SU-DHL-6 (cell line): ENCODE measurements around the gene C1D.

Source experiments
- H2AFZ ChIP-seq: fragments of 200-600 bp; sonication (generic); 2 replicates; pipeline ENCODE4 v1.6.1; 2014; ENCODE audit warnings: low read depth, mild to moderate bottlenecking, moderate library complexity, mixed read lengths, antibody characterized with exemption, low read length; ENCODE audit not compliant: severe bottlenecking
- H3F3A ChIP-seq: fragments of 200-600 bp; shearing (Covaris generic); 2 replicates; pipeline ENCODE4 v1.6.0; 2016; ENCODE audit warnings: antibody characterized with exemption, mild to moderate bottlenecking; ENCODE audit not compliant: insufficient read depth
- H3K27ac ChIP-seq: fragments of 200-600 bp; sonication (generic); 2 replicates; pipeline ENCODE4 v1.5.1; 2016; ENCODE audit warnings: low read depth, mild to moderate bottlenecking, low read length, moderate library complexity, mixed read lengths
- H3K27me3 ChIP-seq: fragments of 200-600 bp; sonication (generic), shearing (Covaris generic); 2 replicates; pipeline ENCODE4 v1.6.0; 2014; ENCODE audit warnings: mild to moderate bottlenecking, low read length
- H3K36me3 ChIP-seq: fragments of 200-600 bp; sonication (generic); 2 replicates; pipeline ENCODE4 v1.6.1; 2014; ENCODE audit warnings: mild to moderate bottlenecking, low read length, mixed read lengths
- H3K4me2 ChIP-seq: fragments of 300-600, 200-600 bp; shearing (Covaris generic), sonication (generic); 2 replicates; pipeline ENCODE4 v1.6.0; 2014; ENCODE audit warnings: low read length, low read depth, mild to moderate bottlenecking; ENCODE audit not compliant: poor library complexity, severe bottlenecking
- H3K4me3 ChIP-seq: fragments of 200-600 bp; sonication (generic); 2 replicates; pipeline ENCODE4 v1.5.1; 2014; ENCODE audit warnings: antibody characterized with exemption, low read length, mild to moderate bottlenecking, mixed read lengths; ENCODE audit not compliant: insufficient read depth, poor library complexity, severe bottlenecking
- H3K79me2 ChIP-seq: fragments of 200-600 bp; sonication (generic); 2 replicates; pipeline ENCODE4 v1.6.1; 2014; ENCODE audit warnings: mild to moderate bottlenecking, low read length, moderate library complexity; ENCODE audit not compliant: insufficient read depth
- H3K9ac ChIP-seq: fragments of 200-600 bp; sonication (generic); 2 replicates; pipeline ENCODE4 v1.7.0; 2014; ENCODE audit warnings: mild to moderate bottlenecking, low read length
- H3K9me2 ChIP-seq: fragments of 200-600 bp; sonication (generic); replicated peaks from 2 replicates; pipeline ENCODE4 v1.6.1; 2014; ENCODE audit warnings: low read length; ENCODE audit not compliant: insufficient read depth
- H3K9me3 ChIP-seq: fragments of 200-600 bp; sonication (generic); 2 replicates; pipeline ENCODE4 v1.6.1; 2014; ENCODE audit warnings: low read length, mixed read lengths; ENCODE audit not compliant: insufficient read depth
- H4K20me1 ChIP-seq: fragments of 200-600 bp; sonication (generic); 2 replicates; pipeline ENCODE4 v1.6.1; 2014; ENCODE audit warnings: low read depth, mild to moderate bottlenecking, antibody characterized with exemption, low read length, moderate library complexity, mixed read lengths
- EZH2phosphoT487 ChIP-seq: fragments of 200-600 bp; sonication (generic), shearing (Covaris generic); conservative IDR thresholded peaks from 2 replicates; pipeline ENCODE4 v1.6.1; 2018; ENCODE audit warnings: mild to moderate bottlenecking, antibody characterized with exemption, low read length, moderate library complexity, mixed read lengths
- TF ChIP-seq, protein P1 (sequence below): fragments of 200-600 bp; sonication (generic); IDR thresholded peaks from one replicate; pipeline ENCODE4 v1.5.1; 2017; ENCODE audit warnings: antibody characterized with exemption, mild to moderate bottlenecking, low read length, moderate library complexity; ENCODE audit not compliant: insufficient read depth, poor library complexity, severe bottlenecking

C1D gene

DNA sequence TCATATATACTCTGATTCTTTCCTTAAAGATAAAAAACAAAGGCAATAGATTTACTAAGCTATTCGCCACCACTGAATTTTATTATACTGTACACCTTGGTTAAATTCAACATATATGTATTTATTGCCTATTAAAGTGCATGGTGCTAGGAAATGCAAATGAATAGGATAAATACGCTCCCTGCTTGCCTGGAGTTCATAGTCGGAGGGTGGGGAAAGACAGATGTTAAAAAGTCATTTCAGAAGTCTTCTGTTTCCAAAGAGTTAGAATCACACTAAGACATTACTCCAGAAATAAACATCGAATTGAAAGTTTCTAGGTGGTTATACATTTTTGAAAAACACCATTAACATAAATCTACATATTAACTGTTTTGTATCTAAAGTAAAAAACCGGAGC is 19.8 kb downstream of the C1D start:
- peaks cover 3% of the 10 kb centered on the region; the same call in 1 of the 2 replicates for H4K20me1 ChIP-seq
- H3K4me3 ChIP-seq: no peak overlapping the region
- H3K9me3 ChIP-seq: no peaks in the 10 kb centered on the region
- H3K9me2 ChIP-seq: no peaks in the 10 kb centered on the region
- no peak overlapping the region for H3K4me2 ChIP-seq
- H3K36me3 ChIP-seq: peaks cover 21% of the 10 kb centered on the region; the same call in 1 of the 2 replicates
- H3K27ac ChIP-seq: no peak overlapping the region
- H3K27me3 ChIP-seq: no peaks in the 10 kb centered on the region
- peaks cover 6% of the 10 kb centered on the region; the same call in 1 of the 2 replicates for H3F3A ChIP-seq
- TF ChIP-seq EZH2phosphoT487: no peak
- TF ChIP-seq, protein P1, sequence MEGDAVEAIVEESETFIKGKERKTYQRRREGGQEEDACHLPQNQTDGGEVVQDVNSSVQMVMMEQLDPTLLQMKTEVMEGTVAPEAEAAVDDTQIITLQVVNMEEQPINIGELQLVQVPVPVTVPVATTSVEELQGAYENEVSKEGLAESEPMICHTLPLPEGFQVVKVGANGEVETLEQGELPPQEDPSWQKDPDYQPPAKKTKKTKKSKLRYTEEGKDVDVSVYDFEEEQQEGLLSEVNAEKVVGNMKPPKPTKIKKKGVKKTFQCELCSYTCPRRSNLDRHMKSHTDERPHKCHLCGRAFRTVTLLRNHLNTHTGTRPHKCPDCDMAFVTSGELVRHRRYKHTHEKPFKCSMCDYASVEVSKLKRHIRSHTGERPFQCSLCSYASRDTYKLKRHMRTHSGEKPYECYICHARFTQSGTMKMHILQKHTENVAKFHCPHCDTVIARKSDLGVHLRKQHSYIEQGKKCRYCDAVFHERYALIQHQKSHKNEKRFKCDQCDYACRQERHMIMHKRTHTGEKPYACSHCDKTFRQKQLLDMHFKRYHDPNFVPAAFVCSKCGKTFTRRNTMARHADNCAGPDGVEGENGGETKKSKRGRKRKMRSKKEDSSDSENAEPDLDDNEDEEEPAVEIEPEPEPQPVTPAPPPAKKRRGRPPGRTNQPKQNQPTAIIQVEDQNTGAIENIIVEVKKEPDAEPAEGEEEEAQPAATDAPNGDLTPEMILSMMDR: no peak
- H3K79me2 ChIP-seq: peaks cover 16% of the 10 kb centered on the region
- no peak overlapping the region for H3K9ac ChIP-seq
- H2AFZ ChIP-seq: no peak overlapping the region

DNA sequence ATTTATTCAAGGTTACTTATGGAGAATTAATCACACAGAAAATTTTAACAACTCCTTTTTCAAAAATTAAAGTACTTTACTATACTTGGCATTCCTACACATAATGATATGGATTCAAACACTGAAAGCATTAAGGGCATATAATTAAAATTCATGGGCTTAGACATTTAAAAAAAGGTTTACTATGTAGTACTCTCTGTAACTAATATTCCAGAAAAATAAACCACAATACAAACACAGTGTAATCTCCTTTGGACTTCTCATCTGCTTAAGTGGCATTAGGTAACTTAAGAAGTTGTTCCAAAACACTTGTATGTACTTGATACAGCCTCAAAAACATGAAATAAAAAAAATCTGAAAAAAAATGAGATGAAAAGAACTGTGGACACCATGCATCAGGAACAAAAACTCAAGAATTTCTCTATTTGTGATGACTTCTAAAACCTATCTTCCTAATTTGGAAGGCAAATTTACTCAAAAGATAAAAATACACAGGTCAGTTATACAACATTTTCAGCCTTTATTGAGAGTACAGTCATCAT is 21.0 kb downstream of the C1D start:
- Histone ChIP-seq H3K9me3 (no peaks in the 10 kb centered on the region), H3K79me2 (0 out of 2 replicates have a peak, but pooled peaks cover 4% of the 10 kb centered on the region), H3K9me2 (no peaks in the 10 kb centered on the region), H3K27me3 (no peaks in the 10 kb centered on the region), H4K20me1 (peaks cover 3% of the 10 kb centered on the region; the same call in 1 of the 2 replicates), H3K4me3 (no peak overlapping the region), H3K4me2 (no peak overlapping the region), H3F3A (peaks cover 6% of the 10 kb centered on the region; the same call in 1 of the 2 replicates), H3K36me3 (peaks cover 21% of the 10 kb centered on the region; the same call in 1 of the 2 replicates), H3K27ac (no peak overlapping the region), H2AFZ (no peak overlapping the region), H3K9ac (no peak overlapping the region)
- TF ChIP-seq, protein P1: no peak
- TF ChIP-seq EZH2phosphoT487: no peak

DNA sequence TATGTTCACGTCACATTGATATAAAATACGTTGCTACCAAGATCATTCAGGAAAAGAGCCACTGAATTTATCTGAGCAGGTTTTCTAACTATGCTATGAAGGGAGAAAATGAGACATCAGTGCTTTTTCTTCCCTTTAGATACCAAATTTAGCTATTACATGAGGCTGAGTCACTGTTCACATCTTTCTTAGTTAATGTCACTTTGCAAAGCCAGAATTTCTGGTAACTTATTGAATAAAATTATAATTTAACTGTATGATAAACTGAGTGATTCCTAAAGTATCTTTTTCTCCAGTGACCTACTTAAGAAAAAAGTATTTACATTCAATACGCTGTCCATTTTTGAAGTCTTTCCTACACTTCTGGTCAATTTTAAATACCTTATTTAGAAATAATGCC is 22.7 kb downstream of the C1D start:
- no peak overlapping the region for H3K4me3 ChIP-seq
- H4K20me1 ChIP-seq: no peaks in the 10 kb centered on the region; the same call in 1 of the 2 replicates
- no peak overlapping the region for H3K4me2 ChIP-seq
- no peaks in the 10 kb centered on the region for H3K27me3 ChIP-seq
- no peak overlapping the region for H3K9ac ChIP-seq
- H3K36me3 ChIP-seq: peaks cover 8% of the 10 kb centered on the region; the same call in 1 of the 2 replicates
- H3K9me2 ChIP-seq: no peaks in the 10 kb centered on the region
- H3K27ac ChIP-seq: no peak overlapping the region
- H3K9me3 ChIP-seq: no peaks in the 10 kb centered on the region
- H2AFZ ChIP-seq: no peak overlapping the region
- H3F3A ChIP-seq: 0 out of 2 replicates have a peak, but pooled peaks cover 3% of the 10 kb centered on the region
- no peaks in the 10 kb centered on the region for H3K79me2 ChIP-seq
- TF ChIP-seq, protein P1: no peak
- TF ChIP-seq EZH2phosphoT487: no peak
